PC-9 (cell line): ENCODE measurements around the gene SULT1C3.

Experiments used
- EZH2 ChIP-seq: fragments of 200-600 bp; sonication (generic); IDR thresholded peaks from 2 replicates; pipeline ENCODE4 v1.8.0; 2017; ENCODE audit warnings: antibody characterized with exemption, low read depth
- TF ChIP-seq, protein P1 (sequence below): fragments of 200-600 bp; sonication (generic); conservative IDR thresholded peaks from 2 replicates; pipeline ENCODE4 v1.6.1; 2017; ENCODE audit warnings: mixed run types, antibody characterized with exemption, mild to moderate bottlenecking, moderate library complexity

DNA sequence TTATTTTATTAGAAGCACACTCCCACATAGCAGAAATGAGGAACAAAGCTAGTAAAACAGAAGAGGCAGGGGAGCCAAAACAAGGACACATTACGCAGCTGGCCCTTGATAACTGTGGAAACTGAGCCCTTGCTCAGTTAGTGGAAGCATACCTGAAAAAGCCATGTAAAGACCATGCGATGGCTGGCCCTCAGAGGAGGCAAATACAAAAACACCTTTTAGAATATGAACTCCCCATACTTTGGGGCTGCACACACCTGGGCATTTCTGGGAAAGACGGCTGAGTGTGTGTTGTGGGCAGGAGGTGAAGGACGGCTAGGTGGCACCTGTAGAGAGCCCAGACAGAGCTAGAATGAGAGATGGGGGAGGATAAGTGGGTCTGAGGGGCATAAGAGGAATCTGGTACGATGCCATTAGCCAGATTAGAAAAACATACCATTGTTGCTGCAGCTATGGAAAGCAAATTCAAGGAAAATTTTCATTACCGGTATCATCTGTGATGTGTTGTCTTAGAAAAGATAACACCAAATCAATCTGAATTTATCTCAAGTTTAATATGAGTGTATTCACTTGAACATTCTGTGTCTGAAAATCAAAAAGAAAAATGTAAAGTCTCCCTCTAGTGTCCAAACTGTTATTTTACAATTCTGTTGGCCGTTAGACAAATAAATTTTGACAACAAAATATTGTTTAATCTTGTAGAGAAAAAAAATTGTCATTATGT lies 45.2 kb upstream of the SULT1C3 start:
- TF ChIP-seq, protein P1, sequence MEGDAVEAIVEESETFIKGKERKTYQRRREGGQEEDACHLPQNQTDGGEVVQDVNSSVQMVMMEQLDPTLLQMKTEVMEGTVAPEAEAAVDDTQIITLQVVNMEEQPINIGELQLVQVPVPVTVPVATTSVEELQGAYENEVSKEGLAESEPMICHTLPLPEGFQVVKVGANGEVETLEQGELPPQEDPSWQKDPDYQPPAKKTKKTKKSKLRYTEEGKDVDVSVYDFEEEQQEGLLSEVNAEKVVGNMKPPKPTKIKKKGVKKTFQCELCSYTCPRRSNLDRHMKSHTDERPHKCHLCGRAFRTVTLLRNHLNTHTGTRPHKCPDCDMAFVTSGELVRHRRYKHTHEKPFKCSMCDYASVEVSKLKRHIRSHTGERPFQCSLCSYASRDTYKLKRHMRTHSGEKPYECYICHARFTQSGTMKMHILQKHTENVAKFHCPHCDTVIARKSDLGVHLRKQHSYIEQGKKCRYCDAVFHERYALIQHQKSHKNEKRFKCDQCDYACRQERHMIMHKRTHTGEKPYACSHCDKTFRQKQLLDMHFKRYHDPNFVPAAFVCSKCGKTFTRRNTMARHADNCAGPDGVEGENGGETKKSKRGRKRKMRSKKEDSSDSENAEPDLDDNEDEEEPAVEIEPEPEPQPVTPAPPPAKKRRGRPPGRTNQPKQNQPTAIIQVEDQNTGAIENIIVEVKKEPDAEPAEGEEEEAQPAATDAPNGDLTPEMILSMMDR, result peak; percentile 69
- TF ChIP-seq EZH2, result no peak
